GM19372 (cell line): ENCODE data around the gene COX8A.

ENCODE experiments used
- ATAC-seq: cut with Tn5 transposase; IDR thresholded peaks from one replicate; pipeline ENCODE4 v1.9.1; 2021; ENCODE audit warnings: mild to moderate bottlenecking, low read depth, moderate library complexity; ENCODE audit not compliant: unreplicated experiment

COX8A gene

DNA sequence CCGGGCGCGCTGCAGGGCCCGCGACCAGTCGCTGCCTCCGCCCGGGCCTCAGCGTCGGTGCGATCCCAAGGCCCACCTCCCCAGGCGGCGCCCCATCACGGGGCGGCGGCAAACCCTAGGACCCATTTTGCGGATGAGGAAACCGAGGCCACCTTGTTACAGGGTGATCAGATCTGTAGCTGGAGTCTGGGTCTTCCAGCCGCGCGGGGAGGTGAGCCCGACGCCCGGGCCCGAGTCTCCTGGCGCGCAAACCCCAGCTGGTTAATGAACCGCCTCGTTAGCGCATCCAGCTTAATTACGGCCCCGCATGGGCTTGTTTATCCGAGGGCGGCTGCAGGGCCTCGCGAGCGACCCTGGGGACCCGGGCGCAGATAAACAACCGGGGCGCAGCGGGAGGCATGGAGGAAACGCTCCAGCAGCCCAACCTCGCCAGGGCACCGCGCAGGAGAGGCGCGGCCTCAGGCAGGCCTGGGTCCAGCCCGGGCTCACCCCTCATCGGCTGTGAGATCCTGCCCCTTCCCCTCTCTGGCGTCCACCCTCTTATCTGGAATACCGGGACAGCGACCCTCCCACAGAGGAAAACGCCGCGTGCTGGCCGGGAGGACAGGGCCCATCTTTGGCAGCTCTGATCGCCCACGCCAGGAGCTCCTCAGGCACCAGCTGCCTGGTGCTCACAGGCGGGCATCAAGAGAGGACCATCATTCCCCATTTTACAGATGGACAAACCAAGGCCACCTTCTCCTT, 26.5 kb downstream of the COX8A start:
- ATAC-seq = no peak

DNA sequence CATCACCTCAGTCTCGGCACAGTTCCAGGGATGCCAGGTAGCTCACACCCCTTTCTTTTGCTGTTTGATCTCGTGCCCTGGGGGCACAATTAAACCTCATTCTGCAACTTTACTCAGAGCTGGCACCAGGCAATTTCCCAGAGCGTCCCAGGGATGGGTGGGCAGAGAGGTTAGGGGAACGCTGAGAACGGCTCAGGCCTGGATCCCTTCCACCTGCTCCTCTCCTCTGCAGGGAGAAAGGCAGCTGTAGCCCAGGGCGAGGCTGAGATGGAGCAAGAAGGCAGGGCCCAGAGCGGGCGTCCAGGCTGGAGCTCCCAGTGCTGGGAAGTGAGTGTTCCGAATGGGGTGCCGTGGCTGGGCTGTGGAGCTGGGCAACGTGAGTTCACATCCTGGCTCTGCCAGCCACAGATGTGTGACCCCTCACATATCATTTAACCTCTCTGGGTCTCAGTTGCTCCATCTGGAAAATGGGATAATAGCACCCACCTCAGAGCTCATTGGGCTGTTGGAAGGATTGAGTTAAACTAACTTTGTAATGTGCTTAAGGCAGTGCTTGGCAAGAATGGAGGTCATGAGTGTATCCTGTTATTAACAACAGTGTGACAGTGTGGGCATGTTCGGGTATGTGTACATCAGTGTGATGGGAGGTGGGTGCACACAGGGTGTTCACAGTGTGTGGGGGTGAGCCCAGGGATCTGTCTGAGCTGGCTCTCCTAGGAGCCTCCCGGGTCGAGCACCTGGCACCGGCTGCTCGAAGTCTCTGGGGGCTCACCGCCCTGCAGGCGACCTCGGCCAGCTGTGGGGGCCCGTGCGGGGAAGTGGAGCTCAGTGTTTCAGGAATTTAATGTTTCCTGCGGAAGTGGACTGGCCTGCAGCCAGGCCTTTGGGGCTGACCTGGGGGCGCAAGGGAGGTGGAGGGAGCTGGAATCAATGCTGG, 27.3 kb downstream of the COX8A start:
- no peak for ATAC-seq

DNA sequence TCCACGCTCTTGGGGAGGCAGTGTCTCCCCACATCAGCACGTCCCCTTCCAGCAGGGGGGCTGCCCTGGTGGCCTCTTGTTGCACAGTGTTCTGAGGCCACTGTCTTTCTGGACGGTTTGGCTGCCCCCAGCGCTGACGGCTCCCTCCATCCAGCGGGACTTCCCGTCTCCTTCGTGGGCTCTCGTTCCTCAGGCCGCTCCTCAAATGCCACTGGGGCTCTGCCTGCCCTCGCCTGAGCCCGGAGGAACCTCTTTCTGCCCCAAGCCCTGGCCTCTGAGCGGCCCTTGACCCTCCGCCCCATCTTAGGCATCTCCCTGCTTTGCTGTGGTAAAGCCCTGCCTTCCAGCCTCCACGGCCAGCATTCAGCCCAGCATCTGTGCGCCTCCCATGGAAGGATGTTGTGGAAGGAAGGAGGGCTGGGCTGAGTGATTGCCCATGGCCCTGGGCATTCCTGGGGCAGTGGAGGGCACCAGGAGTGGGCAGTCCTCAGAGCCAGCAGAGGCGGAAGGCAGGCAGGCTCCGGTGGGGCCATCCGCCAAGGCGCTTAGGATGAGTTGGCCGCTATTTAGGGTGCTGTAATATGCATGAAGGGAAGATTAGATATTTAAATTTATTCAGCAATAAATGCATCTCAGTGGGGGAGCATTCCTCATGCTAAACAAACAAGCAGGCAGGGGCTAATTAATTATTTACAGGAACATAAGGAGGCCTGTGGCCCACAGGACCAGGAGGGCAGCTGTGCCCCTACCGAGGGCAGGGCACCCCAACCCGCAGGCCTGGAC, 29.6 kb downstream of the COX8A start:
- ATAC-seq = no peak

DNA sequence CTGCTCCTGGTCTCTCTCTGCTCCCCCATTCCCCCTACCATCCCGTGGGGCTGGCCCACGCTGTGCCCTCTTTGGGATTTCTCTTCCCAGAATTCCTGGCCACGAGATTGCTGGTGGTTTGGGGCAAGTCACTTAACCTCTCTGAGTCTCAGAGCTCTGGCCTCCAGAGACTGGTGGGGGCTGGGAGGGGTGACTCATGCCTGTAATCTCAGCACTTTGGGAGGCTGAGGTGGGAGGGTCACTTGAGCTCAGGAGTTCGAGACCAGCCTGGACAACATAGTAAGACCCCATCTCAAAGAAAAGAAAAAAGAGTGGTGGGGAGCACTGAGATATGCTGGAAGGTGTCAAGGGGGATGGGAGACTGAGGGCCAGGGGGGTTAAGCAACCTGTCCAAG, 30.2 kb downstream of the COX8A start:
- ATAC-seq = no peak

DNA sequence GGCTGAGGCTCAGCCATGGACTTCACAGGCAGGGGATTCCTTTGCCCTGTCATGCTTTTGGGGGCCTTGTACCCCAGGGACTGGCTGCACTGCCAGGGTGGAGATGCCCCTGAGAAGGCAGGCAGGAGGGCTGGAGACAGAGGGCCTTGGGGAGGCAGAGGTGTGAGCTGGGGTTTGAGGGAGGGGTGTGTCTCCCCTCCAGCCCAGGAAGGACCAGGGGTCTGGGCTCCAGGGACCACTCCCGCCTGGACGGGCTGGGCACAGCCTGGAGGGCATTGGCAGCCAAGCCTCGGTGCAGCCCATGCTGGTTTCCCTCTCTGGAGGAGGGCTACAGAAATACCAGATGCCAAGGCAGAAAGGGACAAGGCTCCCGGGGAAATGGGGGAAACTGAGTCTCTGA, 31.3 kb downstream of the COX8A start:
- no peak for ATAC-seq

DNA sequence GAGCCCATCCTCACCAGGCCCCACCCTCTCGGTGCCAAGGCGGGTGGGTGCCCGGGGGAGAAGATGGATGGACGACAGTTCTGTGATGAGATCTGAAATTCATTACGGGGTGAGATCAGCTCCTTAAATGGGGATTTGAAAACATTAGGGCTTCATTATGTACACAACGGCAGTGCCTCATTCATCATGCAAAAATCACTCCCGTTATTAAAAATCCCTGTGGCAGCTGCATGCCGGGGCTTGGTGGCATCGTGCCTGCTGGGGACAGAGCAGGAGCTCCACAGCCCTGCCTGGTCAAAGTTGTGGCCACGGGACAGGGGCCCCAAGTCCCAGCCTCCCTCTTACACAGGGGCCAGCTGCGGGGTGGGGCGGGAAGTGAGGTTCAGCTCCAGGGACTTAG, 32.0 kb downstream of the COX8A start:
- no peak for ATAC-seq

DNA sequence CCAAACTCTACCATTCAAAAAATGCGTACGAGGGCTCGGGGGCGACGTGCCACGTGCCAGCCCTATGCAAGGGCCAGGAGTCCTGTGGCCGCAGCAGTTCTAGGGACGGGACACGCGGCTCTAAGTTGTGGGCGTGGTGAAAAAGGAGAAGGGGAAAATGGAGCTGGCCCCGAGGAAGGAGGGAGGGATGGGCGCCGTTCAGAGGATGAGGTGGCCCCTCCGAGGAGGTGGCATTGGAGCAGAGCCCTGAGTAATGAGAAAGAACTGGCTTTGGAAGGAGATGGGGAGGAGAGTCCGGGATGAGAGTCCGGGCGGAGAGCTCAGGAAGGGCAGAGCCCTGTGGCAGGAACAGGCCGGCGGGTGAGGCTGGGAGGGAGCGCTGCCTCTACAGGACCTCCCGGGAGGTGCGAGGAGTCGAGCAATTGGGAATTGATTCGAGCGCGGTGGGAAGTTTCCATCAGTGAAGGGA, 32.8 kb downstream of the COX8A start:
- no peak for ATAC-seq

DNA sequence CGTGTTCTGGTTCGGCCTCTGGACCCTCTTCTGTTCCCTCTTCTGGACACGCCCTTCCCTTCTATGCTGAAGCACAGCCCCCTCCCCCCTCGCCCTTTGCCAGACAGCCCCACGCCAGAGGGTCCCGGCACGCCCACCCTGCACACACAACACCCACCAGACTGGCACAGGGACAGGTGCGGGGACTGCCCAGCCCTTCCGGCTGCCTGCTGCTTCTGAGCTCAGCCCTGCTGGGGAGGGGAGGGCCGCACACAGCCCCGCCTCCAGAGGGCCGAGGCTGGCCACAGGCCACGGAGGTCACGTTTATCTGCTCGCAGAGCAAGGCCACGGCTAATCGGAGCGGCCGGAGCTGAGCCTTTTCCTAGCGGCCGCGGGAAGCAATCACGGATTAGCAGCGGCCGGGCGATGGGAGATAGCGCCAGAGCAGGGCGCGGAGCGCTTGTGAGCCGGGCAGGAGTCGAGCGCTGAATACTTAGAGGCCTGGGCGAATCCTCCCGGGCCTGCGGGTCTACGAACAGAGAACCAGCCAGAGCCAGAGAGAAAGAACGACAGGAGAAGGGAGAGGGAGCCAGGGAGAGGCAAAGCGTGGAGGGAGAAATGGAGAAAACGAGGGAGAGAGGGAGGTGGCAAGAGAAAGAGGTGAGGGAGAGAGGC, 33.3 kb downstream of the COX8A start:
- no peak for ATAC-seq

DNA sequence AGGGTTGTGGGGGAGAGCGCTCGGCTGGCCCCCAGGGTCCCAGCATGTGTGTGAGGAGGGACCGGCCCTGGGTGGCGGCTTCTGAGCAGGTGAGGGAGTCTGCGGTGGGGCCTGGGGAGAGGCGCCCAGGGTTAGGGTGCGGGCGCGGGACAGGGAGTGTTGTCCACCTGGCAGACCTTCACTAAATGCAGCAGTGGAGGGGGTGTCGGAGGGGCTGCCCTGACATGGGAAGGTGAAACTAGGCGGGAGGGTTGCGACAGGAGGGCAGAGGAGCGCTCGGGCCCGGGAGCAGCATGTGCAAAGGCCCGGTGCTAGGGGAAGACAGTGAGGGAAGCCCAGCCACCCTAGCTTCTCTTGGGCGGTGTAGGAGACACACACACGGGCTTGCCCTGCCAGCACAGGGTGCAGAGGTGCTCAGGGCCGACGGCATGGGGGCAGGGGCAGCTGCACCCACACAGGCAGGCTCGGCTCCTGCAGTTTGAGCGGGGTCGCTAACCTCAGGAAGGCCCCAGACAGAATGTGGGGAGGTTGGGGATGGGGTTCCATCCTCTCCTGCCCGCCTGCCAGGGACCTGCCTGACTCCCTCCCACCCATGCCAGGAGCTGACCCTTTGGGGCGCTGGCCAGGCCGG, 34.0 kb downstream of the COX8A start:
- ATAC-seq = no peak

DNA sequence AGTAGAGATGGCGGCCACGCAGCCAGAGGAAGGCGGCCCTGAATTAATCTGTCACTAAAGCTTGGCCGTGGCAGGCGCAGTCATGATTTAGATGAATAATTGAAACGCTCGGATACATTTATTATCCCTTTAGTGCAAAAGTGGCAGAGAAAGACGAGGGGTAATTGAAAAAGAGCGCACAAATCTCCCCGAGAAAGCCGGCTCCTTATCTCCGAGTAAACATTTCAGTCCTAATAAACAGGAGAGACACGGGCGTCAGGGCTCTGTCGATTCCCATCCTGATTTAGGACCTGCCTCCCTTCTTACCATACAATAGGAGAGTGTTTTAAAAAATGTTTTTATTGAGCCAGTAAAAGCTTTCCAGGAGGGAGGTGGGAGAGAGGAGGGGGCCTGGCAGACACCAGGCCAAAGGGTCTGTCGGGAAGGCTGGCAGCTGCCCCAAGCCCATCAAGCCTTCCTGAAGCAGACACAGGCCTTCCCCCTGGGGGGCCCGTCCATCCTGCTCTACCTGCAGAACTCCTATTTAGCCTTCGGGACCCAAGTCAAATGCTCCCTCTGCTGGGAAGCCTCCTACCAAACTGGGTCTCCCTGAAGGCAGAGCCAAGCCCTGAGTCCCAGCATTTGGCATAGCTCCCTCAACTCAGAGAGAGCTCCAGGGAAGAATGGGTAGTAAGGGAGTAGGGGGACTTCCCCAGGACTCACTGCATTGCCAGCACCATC, 34.7 kb downstream of the COX8A start:
- no peak for ATAC-seq

DNA sequence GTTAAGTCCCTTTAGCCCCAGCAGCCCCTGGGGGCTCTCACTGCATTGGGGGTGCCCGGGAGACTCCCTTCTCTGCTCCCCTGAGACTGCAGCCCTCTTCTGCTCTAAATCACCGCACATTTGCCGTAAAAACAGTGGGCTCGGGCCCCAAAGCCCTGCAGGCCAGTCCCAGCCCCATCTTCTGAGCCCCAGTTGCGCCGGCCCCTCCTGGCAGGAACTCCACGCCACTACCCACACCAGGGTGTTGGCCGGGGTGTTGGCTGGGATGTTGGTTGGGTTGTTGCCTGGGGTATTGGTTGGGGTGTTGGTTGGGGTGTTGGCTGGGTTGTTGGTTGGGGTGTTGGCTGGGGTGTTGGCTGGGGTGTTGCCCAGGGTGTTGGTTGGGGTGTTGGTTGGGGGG, 35.3 kb downstream of the COX8A start:
- no peak for ATAC-seq

DNA sequence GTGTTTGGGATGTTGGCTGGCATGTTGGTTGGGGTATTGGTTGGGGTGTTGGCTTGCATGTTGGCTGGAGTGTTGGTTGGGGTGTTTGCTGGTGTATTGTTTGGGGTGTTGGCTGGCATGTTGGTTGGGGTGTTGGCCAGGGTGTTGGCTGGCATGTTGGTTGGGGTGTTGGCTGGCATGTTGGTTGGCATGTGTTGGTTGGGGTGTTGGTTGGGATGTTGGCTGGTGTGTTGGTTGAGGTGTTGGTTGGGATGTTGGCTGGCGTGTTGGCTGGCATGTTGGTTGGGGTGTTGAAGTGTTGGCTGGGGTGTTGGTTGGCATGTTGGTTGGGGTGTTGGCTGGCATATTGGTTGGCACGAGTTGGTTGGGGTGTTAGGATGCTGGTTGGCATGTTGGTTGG, 36.4 kb downstream of the COX8A start:
- no peak for ATAC-seq

DNA sequence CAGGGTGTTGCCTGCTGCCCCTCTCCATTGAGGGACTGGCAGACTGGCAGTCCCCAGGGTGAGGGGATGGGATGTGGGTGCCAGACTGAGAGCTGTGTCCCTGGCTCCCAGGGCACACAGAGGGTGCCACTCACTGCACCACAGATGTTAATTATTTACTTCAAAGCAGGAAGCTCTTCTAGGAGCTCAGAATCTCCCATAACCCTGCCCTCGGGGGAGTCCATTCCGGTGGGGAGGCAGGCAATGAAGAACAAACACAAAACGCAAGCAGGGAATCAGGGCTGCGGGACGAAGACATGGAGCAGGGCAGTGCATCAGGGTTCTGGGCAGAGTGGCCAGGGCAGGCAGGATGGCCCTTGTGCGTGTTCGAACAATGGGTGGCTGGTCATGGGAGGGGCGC, 37.0 kb downstream of the COX8A start:
- ATAC-seq = no peak

DNA sequence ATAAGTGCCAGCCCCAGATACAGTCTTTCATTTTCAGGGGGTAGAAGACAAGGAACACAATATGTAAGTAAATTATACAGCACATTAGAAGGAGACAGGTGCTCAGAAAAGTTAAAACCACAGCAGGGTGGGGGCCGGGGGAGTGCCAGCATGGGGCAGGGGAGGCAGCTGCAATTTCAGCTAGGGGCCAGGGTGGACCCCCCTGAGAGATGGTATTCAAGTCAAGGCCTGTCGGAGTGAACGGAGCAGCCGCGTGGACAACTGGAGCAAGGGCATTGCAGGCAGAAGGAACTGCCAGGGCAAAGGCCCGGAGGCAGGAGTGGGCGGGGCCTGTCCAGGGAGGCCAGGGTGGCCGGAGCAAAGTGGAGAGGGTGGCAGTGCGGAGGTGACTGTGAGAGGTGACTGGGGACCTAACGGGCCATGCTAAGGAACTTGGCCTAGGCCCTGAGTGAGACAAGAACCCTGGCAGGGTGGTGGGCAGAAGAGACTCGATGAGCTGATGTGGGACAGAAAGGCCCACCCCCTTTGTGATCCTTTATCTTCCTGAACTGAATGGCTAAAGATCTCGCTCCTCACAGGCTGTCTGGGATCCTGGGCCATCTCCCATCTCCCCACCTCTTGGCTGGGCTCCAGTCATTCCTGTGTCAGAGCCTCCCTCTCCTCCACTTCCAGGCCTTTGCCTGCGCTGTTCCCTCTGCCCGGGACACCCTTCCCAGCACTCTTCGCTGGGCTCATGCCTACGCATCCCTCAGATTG, 38.9 kb downstream of the COX8A start:
- ATAC-seq = no peak

DNA sequence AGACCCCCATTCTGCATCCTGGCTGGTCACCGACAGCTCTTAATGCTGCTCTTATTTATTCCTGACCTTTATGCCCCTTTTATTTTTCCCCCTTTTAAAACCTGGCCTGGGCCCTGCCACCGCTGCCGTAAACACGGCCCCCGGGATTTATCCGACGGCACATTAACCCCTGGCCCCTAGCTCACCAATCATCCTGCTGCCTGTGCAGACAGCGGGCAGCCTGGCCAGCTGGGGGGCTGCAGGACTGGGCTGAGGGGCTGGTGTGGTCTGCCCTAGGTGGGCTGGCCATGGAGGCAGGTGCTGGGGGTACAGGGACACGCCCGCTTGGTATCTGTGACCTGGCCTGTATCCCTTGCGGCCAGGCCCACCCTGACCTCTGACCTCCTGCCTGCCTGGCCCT, 39.9 kb downstream of the COX8A start:
- ATAC-seq = no peak

DNA sequence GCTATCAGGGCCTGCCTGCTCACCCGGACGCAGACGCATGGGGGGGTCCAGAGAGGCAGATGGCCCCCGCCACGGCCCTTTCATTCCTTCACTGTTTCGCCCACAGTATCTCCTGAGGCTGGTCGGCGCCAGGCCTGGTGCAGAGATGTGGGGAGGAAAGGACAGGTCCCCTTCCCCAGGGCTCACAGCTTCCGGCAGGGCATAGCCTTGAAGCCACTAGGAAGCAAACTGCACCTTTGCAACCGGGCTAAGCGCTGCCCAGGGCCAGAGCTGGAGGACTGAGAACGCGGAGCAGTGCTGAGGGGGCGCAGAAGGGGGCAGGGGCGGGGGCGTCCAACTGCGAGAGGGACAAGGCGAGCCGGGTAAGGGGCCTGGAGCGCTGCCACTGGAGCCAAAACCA, 41.1 kb downstream of the COX8A start:
- no peak for ATAC-seq

DNA sequence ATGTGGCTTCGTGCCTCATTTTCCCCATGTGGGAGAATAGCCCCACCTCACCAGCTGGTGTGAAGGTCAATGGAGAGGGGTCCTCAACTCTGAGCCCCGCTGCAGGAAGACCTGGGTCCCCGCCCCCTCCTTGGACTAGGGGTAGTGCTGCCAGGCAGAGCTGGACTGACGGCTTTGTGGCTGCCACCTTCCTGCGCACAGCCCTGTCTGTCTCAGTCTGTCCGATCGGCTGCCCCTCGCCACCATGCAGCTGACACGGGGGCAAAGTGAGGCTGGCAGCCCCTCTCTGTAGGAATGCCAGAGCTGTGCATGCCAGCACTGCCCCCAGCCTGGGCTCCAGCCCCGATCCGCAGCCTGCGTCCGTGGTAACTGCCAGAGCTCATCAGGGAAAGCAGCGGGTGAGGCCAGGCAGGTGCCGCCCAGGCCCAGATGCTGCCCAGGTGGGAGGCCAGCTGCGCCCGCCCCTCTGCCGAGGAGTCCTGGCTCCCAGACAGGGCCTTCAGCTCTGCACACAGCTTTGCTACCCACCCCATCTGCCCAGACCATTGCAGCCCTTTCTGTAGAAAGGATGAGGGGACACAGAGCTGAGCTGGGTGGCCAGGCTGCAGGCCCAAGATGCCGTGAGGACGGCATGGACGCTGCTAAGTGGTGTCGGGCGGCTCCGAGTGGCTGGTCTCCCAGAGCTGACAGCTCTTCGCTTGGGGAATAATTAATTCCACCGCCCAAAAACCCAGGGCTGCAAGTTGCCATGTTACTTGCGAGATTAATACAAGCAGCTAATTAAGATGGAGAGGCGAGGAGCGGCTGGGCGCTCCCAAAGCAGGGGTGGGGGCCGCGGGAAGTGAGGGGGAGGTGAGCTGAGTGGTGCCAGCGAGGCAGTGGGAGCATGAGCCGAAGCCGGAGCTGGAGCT, 41.8 kb downstream of the COX8A start:
- no peak for ATAC-seq

DNA sequence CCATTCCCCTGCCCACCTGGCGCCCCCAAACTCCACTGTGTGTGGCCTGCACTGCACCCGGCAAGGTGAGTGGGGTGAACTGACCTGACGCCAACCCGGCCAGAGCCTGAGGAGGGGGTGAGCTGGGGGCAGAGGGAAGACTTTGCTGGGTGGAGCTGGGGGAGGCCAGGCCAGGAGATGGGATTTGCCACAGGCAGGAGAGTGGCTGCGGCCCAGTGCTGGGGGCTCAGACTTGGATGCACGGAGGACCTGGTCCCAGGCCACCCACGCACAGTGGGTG, 43.5 kb downstream of the COX8A start:
- no peak for ATAC-seq
